Measurements from ENCODE around the gene OR51M1. TPM values are rescaled to one million over a fixed set of nuclear protein-coding genes. Genes with fewer than 3 reads are reported as not detected.
"Not testable (repeated sequence)": the region's sequence is repeated elsewhere in the genome, so short reads cannot be mapped to it uniquely, and the experiment has no call there.

OR51M1 gene
- total RNA-seq, 1 donor from 2014 or later = not detected

GRCh38 chr11:5362017-5362625 is 21.5 kb upstream of the OR51M1 start:
- Mint-ChIP-seq H3K27ac (ENCODE audit: unreplicated experiment) (no peak overlapping the region), H3K4me1 (ENCODE audit: unreplicated experiment) (peaks cover 6% of the 10 kb centered on the region), H3K27me3 (ENCODE audit: unreplicated experiment) (no peaks in the 10 kb centered on the region), H3K4me3 (ENCODE audit: unreplicated experiment) (no peak overlapping the region), H3K9me3 (ENCODE audit: unreplicated experiment) (no peaks in the 10 kb centered on the region), H3K36me3 (ENCODE audit: unreplicated experiment) (no peaks in the 10 kb centered on the region)
- no peak for DNase-seq (ENCODE audit: extremely low spot score, unreplicated experiment)
- TF ChIP-seq CTCF (IDR thresholded peaks at IDR 0.05) = no peak

- H3K27me3 Mint-ChIP-seq (ENCODE audit: unreplicated experiment) = no peaks in the 10 kb centered on the region
- no peaks in the 10 kb centered on the region for H3K9me3 Mint-ChIP-seq (ENCODE audit: unreplicated experiment)
- H3K4me3 Mint-ChIP-seq (ENCODE audit: unreplicated experiment) = no peak overlapping the region
- no peak for TF ChIP-seq CTCF (IDR thresholded peaks at IDR 0.05)
- H3K27ac Mint-ChIP-seq (ENCODE audit: unreplicated experiment) = no peak overlapping the region
- no peak for DNase-seq (ENCODE audit: extremely low spot score, unreplicated experiment)
- H3K4me1 Mint-ChIP-seq (ENCODE audit: unreplicated experiment) = peaks cover 6% of the 10 kb centered on the region
- no peaks in the 10 kb centered on the region for H3K36me3 Mint-ChIP-seq (ENCODE audit: unreplicated experiment)
Observed at GRCh38 chr11:5363679-5364078, 19.9 kb upstream of the OR51M1 start.

- no peak for TF ChIP-seq CTCF (IDR thresholded peaks at IDR 0.05)
- H3K27ac Mint-ChIP-seq (ENCODE audit: unreplicated experiment) = no peak overlapping the region
- H3K36me3 Mint-ChIP-seq (ENCODE audit: unreplicated experiment) = no peaks in the 10 kb centered on the region
- H3K4me3 Mint-ChIP-seq (ENCODE audit: unreplicated experiment) = no peak overlapping the region
- peaks cover 6% of the 10 kb centered on the region for H3K4me1 Mint-ChIP-seq (ENCODE audit: unreplicated experiment)
- no peak for DNase-seq (ENCODE audit: extremely low spot score, unreplicated experiment)
- no peaks in the 10 kb centered on the region for H3K9me3 Mint-ChIP-seq (ENCODE audit: unreplicated experiment)
- no peaks in the 10 kb centered on the region for H3K27me3 Mint-ChIP-seq (ENCODE audit: unreplicated experiment)
Observed at GRCh38 chr11:5364214-5364613, 19.4 kb upstream of the OR51M1 start.

GRCh38 chr11:5366365-5366764 is 17.2 kb upstream of the OR51M1 start:
- not testable (repeated sequence) for H3K36me3 Mint-ChIP-seq (ENCODE audit: unreplicated experiment); H3K27ac Mint-ChIP-seq (ENCODE audit: unreplicated experiment); H3K27me3 Mint-ChIP-seq (ENCODE audit: unreplicated experiment)

GRCh38 chr11:5366856-5367255 is 16.8 kb upstream of the OR51M1 start:
- no peak for TF ChIP-seq CTCF (IDR thresholded peaks at IDR 0.05)
- H3K27ac Mint-ChIP-seq (ENCODE audit: unreplicated experiment) = no peak overlapping the region
- no peaks in the 10 kb centered on the region for H3K36me3 Mint-ChIP-seq (ENCODE audit: unreplicated experiment)
- peaks cover 3% of the 10 kb centered on the region for H3K27me3 Mint-ChIP-seq (ENCODE audit: unreplicated experiment)
- no peaks in the 10 kb centered on the region for H3K9me3 Mint-ChIP-seq (ENCODE audit: unreplicated experiment)
- no peak for DNase-seq (ENCODE audit: extremely low spot score, unreplicated experiment)
- H3K4me1 Mint-ChIP-seq (ENCODE audit: unreplicated experiment) = peaks cover 6% of the 10 kb centered on the region
- H3K4me3 Mint-ChIP-seq (ENCODE audit: unreplicated experiment) = no peak overlapping the region

More at GRCh38 chr11:5366365-5366764, 17.2 kb upstream of the OR51M1 start:
- not testable (repeated sequence) for DNase-seq (ENCODE audit: extremely low spot score, unreplicated experiment); H3K4me1 Mint-ChIP-seq (ENCODE audit: unreplicated experiment); H3K4me3 Mint-ChIP-seq (ENCODE audit: unreplicated experiment); H3K9me3 Mint-ChIP-seq (ENCODE audit: unreplicated experiment)

Data from osteocyte (in vitro differentiated cells).